ENCODE results near the gene TMEM178B. TPM values are rescaled to one million over a fixed set of nuclear protein-coding genes. Genes with fewer than 3 reads are reported as not detected.

Gene TMEM178B
- total RNA-seq, 4 donors from 2014 or later, result 1.3 to 1.8 (median 1.5) TPM

GRCh38 chr7:141234335-141235105 is 160.7 kb downstream of the TMEM178B start:
- Histone ChIP-seq H3K4me3 (no peak overlapping the region), H3K27ac (no peak overlapping the region), H3K4me1 (no peaks in the 10 kb centered on the region), H3K36me3 (no peaks in the 10 kb centered on the region), H3K27me3 (no peaks in the 10 kb centered on the region), H3K9me3 (no peaks in the 10 kb centered on the region)
- in situ Hi-C loops (cut with MboI; ENCODE audit: low sequenced_read_pairs in 4 of 4), result no loop called here
- ATAC-seq (no peak), DNase-seq (no peak)
- intact Hi-C loops (cut with DNase I; ENCODE audit: low total_unique reads), result no loop called here
- TF ChIP-seq CTCF (IDR thresholded peaks at IDR 0.05 in 4 of 5, conservative IDR thresholded peaks at IDR 0.05 in 1 of 5) (no peak), POLR2A (IDR thresholded peaks at IDR 0.05) (no peak)

- no peak for TF ChIP-seq POLR2A (IDR thresholded peaks at IDR 0.05)
- TF ChIP-seq CTCF (IDR thresholded peaks at IDR 0.05 in 4 of 5, conservative IDR thresholded peaks at IDR 0.05 in 1 of 5), result no peak
- Histone ChIP-seq H3K36me3 (no peaks in the 10 kb centered on the region), H3K27me3 (no peaks in the 10 kb centered on the region), H3K27ac (no peak overlapping the region), H3K4me3 (no peak overlapping the region), H3K4me1 (no peaks in the 10 kb centered on the region), H3K9me3 (no peaks in the 10 kb centered on the region)
- ATAC-seq (no peak), DNase-seq (no peak)
- in situ Hi-C loops (cut with MboI; ENCODE audit: low sequenced_read_pairs in 4 of 4) (no loop called here), intact Hi-C loops (cut with DNase I; ENCODE audit: low total_unique reads) (no loop called here)
These were observed 161.8 kb downstream of the TMEM178B start for GRCh38 chr7:141235656-141236055.

GRCh38 chr7:141238596-141239243 is 164.9 kb downstream of the TMEM178B start:
- Histone ChIP-seq H3K27ac (no peak overlapping the region), H3K4me3 (no peak overlapping the region), H3K9me3 (no peaks in the 10 kb centered on the region), H3K4me1 (no peaks in the 10 kb centered on the region), H3K27me3 (no peaks in the 10 kb centered on the region), H3K36me3 (no peaks in the 10 kb centered on the region)
- TF ChIP-seq CTCF (IDR thresholded peaks at IDR 0.05 in 4 of 5, conservative IDR thresholded peaks at IDR 0.05 in 1 of 5) (no peak), POLR2A (IDR thresholded peaks at IDR 0.05) (no peak)
- in situ Hi-C loops (cut with MboI; ENCODE audit: low sequenced_read_pairs in 4 of 4) (no loop called here), intact Hi-C loops (cut with DNase I; ENCODE audit: low total_unique reads) (no loop called here)
- DNase-seq (no peak), ATAC-seq (no peak)

DNA sequence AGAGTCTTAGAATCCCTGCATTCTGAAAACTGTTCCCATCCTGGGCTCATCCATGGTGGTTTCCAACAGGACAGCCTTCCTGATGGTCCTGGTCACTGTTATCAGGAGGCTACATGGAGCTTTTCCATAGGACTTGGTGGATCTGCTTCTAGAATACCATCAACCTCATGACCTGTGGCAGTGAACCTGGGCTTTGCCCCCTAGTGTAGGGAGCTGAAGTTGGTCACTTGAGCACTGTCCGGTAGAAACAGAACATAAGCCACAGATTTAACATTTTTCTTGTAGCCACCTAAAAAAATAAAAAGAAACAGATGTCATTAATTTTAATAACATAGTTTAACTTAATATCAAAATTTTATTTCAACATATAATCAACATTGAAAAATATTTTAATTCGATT is 165.8 kb downstream of the TMEM178B start:
- in situ Hi-C loops (cut with MboI; ENCODE audit: low sequenced_read_pairs in 4 of 4) (no loop called here), intact Hi-C loops (cut with DNase I; ENCODE audit: low total_unique reads) (no loop called here)
- Histone ChIP-seq H3K9me3 (no peaks in the 10 kb centered on the region), H3K27me3 (no peaks in the 10 kb centered on the region), H3K36me3 (no peaks in the 10 kb centered on the region), H3K4me3 (no peak overlapping the region), H3K27ac (no peak overlapping the region), H3K4me1 (no peaks in the 10 kb centered on the region)
- ATAC-seq (no peak), DNase-seq (no peak)
- TF ChIP-seq CTCF (IDR thresholded peaks at IDR 0.05 in 4 of 5, conservative IDR thresholded peaks at IDR 0.05 in 1 of 5) (no peak), POLR2A (IDR thresholded peaks at IDR 0.05) (no peak)
